HG02763 (cell line): ENCODE data around the gene TIAM2.

Source experiments
- ATAC-seq: cut with Tn5 transposase; IDR thresholded peaks from one replicate; pipeline ENCODE4 v1.9.1; 2021; ENCODE audit warnings: mild to moderate bottlenecking, moderate library complexity; ENCODE audit not compliant: unreplicated experiment

Gene TIAM2

DNA sequence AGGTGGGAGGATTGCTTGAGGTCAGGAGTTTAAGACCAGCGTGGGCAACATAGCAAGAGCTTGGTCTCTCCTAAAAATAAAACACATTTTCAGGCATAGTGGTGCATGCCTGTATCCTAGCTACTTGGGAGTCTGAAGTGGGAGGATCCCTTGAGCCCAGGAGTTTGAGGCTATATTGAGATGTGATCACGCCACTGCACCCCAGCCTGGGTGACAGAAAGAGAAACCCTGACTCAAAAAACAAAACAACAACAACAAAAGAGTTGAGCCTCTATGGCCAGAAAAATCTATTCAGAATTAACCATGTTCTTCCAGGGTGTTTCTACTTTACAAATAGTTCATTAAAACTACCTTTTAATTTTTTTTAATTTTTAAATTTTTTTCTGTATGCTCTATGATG lies 60.6 kb downstream of the TIAM2 start:
- no peak for ATAC-seq

GRCh38 chr6:155056756-155057155 lies 61.6 kb downstream of the TIAM2 start:
- ATAC-seq = no peak

- no peak for ATAC-seq
These were observed 66.3 kb downstream of the TIAM2 start for GRCh38 chr6:155061381-155061780.

DNA sequence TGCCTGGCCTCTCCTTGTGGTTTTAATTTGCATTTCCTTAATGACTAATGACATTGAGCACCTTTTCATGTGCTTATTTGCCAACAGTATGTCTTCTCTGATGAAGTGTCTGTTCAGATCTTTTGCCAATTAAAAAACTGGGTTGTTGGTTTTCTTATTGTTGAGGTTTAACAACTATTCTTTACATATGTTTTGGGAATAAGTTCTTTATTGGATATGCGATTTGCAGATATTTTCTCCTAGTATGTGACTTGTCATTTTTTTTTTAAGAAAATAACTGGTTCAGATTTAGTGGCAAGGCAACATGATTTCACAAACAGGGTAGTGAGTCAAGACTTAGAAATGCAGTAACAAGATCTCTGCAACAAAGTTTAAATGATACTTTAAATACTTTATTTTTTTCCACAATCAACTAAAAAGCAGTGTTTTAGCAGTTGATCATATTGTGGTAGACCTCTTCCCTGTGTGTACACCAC lies 67.8 kb downstream of the TIAM2 start:
- ATAC-seq = no peak

DNA sequence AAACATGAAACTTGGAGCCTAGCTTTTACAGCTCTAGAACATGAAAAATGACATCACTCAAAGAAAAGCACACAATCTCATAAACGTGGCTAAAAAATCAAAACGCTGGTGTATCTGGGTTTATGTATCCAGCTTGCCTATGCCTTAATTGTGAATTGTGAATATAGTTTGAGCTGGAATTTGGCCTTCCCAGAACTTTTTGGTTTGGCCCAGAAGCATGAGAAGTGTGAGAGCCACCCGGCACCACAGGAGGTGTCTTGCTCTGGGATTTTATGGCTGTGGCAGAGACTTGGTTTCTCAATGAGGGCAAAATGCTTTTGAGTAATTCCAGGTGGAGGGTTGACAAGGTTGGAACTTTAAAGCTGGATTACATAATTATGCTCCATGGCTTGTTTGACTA lies 69.2 kb downstream of the TIAM2 start:
- no peak for ATAC-seq

DNA sequence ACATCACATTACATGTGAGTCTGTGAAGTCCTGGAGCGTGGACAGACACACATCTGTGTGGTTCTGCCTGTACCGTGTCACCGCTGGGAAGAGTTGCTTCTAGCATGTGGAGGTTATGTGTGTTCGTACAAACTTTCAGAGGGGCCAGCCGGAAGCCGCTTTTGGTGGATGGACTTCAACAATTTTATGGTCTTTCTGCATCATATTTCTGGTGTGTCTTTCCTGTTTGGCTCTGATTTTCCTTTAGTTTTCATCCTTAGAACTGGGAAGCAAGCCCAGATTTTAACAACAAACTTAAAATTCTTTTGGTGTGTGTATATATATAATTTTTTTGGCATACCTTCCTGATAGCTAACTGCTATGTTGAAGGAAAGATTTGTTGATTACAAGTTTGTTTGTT lies 71.2 kb downstream of the TIAM2 start:
- no peak for ATAC-seq

DNA sequence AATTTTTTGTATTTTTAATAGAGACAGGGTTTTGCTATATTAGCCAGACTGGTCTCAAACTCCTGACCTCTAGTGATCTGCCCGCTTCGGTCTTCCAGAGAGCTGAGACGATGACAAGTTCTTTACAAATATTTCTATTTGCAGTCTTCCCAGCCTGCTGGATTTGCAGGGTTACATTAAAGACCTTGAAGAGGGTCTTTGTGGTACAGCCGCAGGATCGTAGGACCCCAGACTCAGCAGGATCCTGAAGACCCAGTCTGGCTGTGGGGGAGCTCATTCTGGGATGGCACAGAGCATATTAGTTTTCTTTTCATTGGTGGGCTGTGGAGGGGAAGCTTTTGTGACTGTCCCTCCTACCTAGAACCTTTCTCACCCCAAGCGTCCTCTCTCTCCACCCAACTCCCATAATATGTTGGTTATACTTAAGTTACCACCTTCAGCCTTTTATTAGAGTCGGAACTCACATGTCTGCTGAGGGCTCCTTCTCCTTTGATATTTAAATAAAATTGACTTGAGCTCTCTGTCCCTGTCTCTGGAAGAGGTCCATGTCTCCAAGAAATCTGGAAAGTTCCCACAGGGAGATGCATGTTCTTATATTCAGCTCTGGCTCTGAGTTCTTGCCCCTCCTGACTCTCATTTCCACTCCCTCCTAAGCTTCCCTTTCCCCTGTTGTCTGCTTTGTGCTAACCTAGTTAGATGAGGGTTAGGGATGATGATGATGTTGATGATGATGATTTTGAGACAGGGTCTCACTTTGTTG lies 72.0 kb downstream of the TIAM2 start:
- no peak for ATAC-seq

- no peak for ATAC-seq
These were observed 73.0 kb downstream of the TIAM2 start for GRCh38 chr6:155067956-155068615.

- no peak for ATAC-seq
These were observed 74.4 kb downstream of the TIAM2 start for GRCh38 chr6:155069543-155069942.

DNA sequence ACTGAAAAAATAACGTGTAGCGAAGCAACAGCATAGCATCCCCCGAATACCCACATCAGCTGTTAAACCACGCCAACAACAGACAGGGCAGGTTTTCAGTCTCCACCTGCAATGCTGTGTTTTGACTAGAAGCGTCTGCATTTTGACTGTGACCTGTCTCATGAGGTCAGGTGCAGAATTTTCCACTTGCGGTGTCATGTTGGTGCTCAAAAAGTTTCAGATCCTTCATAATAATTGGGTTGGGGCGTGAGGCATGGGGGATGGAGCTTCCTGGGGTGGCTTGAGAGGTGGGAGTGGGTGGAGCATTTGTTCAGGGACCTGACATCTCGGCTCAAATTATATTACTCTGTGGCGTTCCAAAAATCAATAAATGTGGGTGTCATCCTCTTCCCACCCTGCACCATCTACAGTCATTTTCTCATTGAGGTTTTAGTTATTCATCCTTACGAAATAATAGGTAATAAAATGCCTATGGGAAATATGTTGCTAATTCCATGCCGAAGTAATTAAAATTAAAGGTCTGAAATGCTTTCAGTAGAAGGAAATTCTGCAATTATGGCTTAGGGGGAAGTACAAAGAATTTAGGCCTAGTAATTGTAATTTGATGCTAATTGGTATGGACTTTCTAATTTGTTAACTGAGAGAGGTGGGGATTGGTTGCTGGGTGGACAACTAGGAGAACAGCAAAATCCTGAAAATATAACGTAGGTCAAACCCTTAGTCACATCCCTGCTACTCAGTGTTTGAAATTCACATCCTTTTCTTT lies 81.0 kb downstream of the TIAM2 start:
- no peak for ATAC-seq

DNA sequence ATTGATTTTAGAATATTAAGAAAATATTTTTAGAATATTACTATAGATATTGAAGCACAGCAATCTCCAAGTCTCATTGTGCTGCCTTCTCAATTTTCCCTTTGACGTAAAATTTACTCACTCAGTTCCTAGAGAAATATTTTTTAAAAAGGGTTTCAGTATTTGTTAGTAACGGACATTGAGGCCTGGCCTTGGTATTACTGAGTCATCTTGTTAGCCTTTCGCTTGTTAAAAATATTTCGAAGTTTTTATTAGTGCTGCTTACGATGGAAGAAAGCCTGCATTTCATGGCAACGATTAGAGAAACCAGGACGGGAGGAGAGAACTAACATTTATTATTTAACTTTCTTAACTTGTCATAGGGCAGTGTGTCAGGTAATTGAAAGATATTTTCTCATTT lies 82.2 kb downstream of the TIAM2 start:
- ATAC-seq = no peak

DNA sequence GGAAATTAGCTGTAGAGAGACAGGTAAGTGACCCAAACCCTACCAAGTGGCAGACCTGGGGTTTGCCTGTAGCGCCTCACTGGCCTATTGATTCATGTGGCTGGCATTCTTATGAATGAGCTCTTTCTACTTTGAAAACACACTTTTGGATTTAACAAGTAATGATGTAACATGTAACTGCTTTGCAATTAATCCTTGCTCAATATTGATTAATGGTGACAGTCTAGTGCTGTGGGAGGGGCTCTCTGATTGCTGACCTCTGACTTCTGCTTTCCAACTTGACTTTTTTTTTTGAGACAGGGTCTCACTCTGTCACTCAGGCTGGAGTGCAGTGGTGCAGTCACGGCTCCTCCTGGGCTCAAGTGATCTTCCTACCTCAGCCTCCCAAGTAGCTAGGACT lies 82.7 kb downstream of the TIAM2 start:
- ATAC-seq = no peak

- no peak for ATAC-seq
These were observed 83.2 kb downstream of the TIAM2 start for GRCh38 chr6:155078331-155078745.

DNA sequence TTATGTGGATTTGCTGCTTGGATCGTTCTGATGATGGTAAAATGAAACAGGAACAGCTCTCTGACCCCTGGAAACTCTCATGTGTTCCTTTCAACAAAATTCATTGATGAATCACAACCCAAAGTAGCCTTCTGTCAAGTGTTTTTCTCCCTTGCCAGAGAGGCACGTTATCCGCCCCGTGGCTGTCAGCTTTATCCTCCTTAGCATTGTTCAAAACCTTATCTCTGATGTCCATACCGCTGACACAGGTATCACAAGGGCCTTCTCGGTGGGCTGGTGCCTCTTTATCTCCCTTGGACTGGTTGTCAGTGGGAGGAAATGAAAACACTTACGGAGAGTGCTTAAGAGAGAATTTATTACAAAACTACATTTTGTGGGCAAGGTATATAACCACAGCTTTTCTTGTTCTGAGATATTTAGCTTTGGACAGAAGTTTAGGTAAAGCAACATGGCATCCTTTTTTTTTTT lies 84.9 kb downstream of the TIAM2 start:
- no peak for ATAC-seq

- no peak for ATAC-seq
These were observed 86.0 kb downstream of the TIAM2 start for GRCh38 chr6:155080881-155081845.

DNA sequence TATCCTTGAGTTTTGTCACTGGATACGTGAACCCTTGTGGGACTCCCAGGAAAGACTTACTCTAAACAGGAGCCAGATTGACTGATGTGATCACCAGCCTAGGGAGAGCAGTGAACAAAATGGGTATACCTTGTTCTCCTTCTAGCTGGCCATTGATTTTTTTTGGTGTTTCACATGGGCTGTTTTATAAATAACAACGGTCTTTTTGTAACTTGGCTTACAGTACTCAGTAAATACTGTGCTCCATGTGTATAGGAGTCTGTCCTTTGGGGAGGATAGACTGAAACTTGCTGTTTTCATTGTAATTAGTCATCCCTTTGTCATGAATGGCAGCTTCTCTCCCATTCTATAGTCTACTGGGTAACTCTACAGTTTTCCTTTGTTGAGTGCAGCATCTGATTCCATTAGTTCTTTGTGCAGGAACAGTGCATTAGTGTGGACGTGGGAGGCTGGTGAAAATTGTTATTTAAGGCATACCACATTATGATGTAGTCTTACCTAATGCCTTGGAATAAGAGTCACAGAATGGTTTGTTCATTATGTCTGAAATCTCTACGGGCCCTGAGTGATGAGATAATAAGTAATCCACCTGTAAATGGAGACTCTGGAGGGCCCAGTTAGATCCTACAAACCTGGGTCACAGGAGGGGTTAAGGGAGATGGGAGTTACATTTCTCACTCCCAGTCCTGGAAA lies 89.5 kb downstream of the TIAM2 start:
- no peak for ATAC-seq

GRCh38 chr6:155085582-155086257 lies 90.6 kb downstream of the TIAM2 start:
- no peak for ATAC-seq

GRCh38 chr6:155088856-155089255 lies 93.7 kb downstream of the TIAM2 start:
- ATAC-seq = no peak

GRCh38 chr6:155089746-155090145 lies 94.6 kb downstream of the TIAM2 start:
- no peak for ATAC-seq
